GM18951 (cell line): ENCODE results near the gene KLF7.

ENCODE experiments used
- POLR2A ChIP-seq: IDR thresholded peaks from 4 replicates; pipeline ENCODE4 v1.6.1; 2011; ENCODE audit warnings: mild to moderate bottlenecking; ENCODE audit not compliant: insufficient read length, insufficient read depth; ENCODE audit errors: extremely low read depth
- in situ Hi-C: fragments of 300-500 bp; cut with MboI; formaldehyde crosslinking; loops from one replicate; pipeline ENCODE4 v1.12.0; 2022; ENCODE audit warnings: low sequenced_read_pairs, mixed read lengths, inconsistent platforms; ENCODE audit not compliant: unreplicated experiment

KLF7 gene

GRCh38 chr2:207085110-207085509 lies 80.6 kb downstream of the KLF7 start:
- in situ Hi-C loops = no loop called here
- TF ChIP-seq POLR2A = no peak

- in situ Hi-C loops = no loop called here
- no peak for TF ChIP-seq POLR2A
Observed at GRCh38 chr2:207083361-207084110, 82.2 kb downstream of the KLF7 start.

- TF ChIP-seq POLR2A = no peak
- in situ Hi-C loops = no loop called here
Observed at GRCh38 chr2:207082619-207083018, 83.1 kb downstream of the KLF7 start.

GRCh38 chr2:207078186-207078798 lies 87.5 kb downstream of the KLF7 start:
- in situ Hi-C loops = no loop called here
- TF ChIP-seq POLR2A = no peak

DNA sequence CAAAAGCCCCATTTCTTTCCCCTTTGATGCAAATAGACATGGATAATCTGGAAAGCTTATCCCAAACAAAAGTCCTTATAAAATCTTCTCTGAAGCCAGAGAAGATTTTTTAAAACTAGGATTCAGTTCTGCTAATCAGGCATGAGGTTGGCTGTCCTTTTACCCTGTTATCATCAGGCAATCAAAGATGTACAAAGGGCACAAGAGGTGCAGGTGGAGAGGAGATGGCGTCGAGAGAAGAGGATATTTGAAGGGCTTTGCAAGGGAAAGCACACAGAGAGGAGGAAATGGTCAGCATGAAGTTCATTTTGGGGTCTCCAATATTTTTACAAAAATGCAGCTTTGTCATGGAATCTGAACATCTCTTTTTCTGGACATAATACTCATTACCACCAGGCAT lies 88.5 kb downstream of the KLF7 start:
- in situ Hi-C loops = no loop called here
- no peak for TF ChIP-seq POLR2A

- in situ Hi-C loops = no loop called here
Observed at GRCh38 chr2:207075456-207075855, 90.3 kb downstream of the KLF7 start.

DNA sequence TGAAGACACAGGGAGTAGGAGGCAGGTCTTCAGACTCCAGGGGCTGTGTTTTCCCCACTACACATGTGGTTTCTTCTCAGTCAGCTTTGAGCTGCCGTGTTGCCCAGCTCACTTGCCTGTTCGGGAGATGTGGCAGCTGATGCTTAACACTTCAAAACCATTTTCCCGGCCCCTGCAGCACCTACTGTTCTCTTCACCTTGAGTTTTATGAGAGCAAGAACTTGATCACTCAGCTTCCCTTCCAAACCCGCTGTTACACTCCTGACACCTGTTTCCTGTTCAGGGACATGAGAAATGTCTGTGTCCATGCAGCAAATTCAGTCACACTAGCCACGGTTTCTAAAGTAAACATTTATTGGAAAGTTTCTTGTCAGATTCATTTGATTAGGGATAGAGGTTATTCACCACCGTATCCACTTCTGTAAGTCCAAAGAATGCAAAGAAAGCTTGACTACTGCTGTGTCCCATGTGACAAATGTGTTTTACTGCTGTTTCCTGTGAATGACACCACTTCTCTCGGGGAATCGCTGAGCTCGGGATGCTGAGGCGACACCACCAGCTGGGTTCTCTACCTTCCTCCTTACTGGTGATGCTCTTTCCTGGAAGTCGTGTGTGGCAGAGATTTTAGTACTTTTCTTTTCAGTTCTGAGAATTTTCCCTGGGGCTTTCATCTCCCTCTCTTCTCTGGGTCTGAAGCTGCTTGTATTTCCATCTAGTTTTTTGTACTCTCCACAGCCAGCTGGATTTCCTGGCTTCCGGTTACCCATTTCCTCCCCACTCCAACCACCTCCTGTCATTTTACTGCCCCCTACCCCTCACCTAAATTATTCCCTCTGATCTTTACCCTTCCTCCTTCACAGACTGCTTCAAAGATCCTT lies 91.7 kb downstream of the KLF7 start:
- in situ Hi-C loops = no loop called here
- TF ChIP-seq POLR2A = no peak

More at GRCh38 chr2:207075456-207075855, 90.3 kb downstream of the KLF7 start:
- TF ChIP-seq POLR2A = no peak

DNA sequence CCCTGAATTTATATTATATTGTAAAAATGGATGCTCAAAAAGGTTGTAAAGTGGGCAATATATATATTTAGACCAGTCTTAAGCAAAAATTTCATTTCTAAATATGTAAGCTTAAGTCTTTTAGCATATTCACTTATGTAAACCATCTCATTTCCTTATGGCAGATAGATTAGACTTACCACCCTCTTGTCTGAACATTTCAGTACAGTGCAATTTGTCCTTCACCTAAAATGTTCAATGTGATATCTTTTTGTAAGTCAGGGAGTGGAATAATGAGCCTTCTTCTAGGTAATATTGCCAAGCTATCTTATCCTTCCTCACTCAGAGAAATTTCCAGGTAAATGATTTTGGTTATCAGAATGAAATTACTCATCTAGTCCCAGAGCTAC lies 92.3 kb downstream of the KLF7 start:
- in situ Hi-C loops = no loop called here

DNA sequence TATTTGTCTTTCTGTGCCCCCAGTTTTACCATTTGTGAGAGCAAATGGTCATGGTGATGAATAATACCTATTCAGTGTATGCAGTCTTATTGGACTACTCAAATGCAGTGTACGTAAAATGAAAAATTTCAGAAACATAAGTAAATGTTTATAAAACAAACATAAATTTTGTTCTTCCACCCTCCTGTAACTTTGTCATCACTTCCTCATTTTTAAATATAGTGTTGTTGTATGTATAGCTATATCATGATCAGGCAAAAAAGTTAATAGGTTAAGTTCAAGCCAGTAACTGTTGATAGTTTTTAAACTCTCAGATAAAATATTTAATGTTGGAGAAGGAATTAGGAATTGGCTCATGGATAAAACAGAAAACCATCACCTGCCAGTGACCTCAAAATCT lies 93.2 kb downstream of the KLF7 start:
- TF ChIP-seq POLR2A = no peak
- in situ Hi-C loops = no loop called here

More for the DNA sequence above, 92.3 kb downstream of the KLF7 start:
- no peak for TF ChIP-seq POLR2A

GRCh38 chr2:207071820-207072219 lies 93.9 kb downstream of the KLF7 start:
- TF ChIP-seq POLR2A = no peak
- in situ Hi-C loops = no loop called here

DNA sequence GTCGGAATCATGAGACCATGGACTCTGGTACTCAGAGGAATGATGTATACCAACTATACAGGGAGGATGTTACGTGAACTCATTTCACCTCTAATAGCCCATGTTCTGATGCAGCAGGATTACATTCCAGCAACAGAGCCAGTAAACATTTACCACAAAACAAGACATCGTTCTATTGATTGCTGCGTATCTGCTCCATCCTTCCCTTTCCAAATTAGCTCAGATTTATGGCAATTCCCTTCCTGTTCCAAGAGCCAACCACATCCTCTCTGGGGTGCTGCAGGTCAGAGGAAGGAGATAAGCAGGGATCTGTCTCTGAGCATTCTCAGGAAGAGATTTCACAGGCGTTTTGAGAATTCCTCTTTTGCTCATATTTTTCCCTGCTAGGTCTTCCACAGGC lies 98.3 kb downstream of the KLF7 start:
- in situ Hi-C loops = no loop called here
- no peak for TF ChIP-seq POLR2A

DNA sequence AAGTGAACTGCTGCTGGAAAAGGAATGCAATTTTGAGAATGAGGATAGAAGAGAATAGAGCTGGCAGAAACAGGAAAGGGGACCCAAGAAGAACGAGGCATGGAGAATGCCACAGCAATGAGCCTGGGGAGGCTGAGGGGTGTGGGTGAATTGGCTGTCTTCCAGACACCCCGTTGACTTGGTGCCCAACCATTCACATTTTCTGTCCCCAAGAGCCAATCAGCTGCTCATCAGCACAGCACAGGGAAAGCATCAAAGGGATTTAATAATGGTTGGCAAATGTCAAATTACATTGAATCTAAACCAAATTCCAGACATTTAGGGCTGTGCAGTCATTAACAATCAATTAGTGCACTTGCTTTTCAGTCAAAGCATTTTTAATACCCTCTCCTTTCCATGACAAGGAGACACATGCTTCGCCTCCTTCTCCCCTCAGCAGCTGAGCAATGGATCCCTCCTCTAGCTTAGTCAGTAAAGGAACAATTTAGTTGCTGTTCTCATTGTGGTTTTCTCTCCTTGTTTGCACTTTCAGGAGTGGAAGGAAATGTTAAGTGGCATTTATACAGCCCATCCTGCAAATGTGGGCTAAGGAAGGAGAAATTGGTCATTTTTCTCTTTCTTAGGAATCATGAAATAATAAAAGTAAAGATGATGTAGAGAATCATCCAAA lies 98.8 kb downstream of the KLF7 start:
- in situ Hi-C loops = no loop called here
- TF ChIP-seq POLR2A = no peak

GRCh38 chr2:207066166-207066565 lies 99.6 kb downstream of the KLF7 start:
- TF ChIP-seq POLR2A = no peak
- in situ Hi-C loops = no loop called here
